Loucy (cell line): ENCODE data around the gene ATXN2.

Experiments used
- H2AFZ ChIP-seq: fragments of 200-600 bp; sonication (generic); 2 replicates; pipeline ENCODE4 v1.6.0; 2016; ENCODE audit warnings: antibody characterized with exemption, mild to moderate bottlenecking, low read length, moderate library complexity
- H3F3A ChIP-seq: fragments of 200-600 bp; 2 replicates; pipeline ENCODE4 v1.6.0; 2016; ENCODE audit warnings: antibody characterized with exemption, low read depth, mild to moderate bottlenecking
- H3K27me3 ChIP-seq: fragments of 200-600 bp; sonication (generic); 2 replicates; pipeline ENCODE4 v1.6.1; 2014; ENCODE audit warnings: low read length, mild to moderate bottlenecking; ENCODE audit not compliant: insufficient read depth, poor library complexity, severe bottlenecking
- H3K36me3 ChIP-seq: fragments of 200-600 bp; sonication (generic); 2 replicates; pipeline ENCODE4 v1.6.1; 2016; ENCODE audit warnings: low read length; ENCODE audit not compliant: insufficient read depth
- H3K4me1 ChIP-seq: fragments of 200-600 bp; sonication (generic); 2 replicates; pipeline ENCODE4 v1.5.1; 2014; ENCODE audit warnings: low read length, mild to moderate bottlenecking; ENCODE audit not compliant: insufficient read depth, poor library complexity, severe bottlenecking
- H3K4me2 ChIP-seq: fragments of 200-600 bp; sonication (generic); 2 replicates; pipeline ENCODE4 v1.6.0; 2014; ENCODE audit warnings: antibody characterized with exemption, low read length, low read depth, mild to moderate bottlenecking; ENCODE audit not compliant: poor library complexity, severe bottlenecking
- H3K4me3 ChIP-seq: fragments of 200-600 bp; sonication (generic); 2 replicates; pipeline ENCODE4 v1.5.1; 2014; ENCODE audit warnings: low read length, mild to moderate bottlenecking, mixed read lengths; ENCODE audit not compliant: poor library complexity, severe bottlenecking
- H3K79me2 ChIP-seq: fragments of 200-600 bp; sonication (generic); 2 replicates; pipeline ENCODE4 v1.6.1; 2014; ENCODE audit warnings: low read length; ENCODE audit not compliant: insufficient read depth
- H3K9ac ChIP-seq: fragments of 200-600 bp; sonication (generic); 2 replicates; pipeline ENCODE4 v1.6.0; 2014; ENCODE audit warnings: mild to moderate bottlenecking, low read depth, low read length, moderate library complexity; ENCODE audit not compliant: poor library complexity, severe bottlenecking
- H3K9me2 ChIP-seq: fragments of 200-600 bp; sonication (generic); replicated peaks from 2 replicates; pipeline ENCODE4 v1.6.1; 2016; ENCODE audit warnings: low read depth, low read length, mixed read lengths
- H3K9me3 ChIP-seq: fragments of 200-600 bp; sonication (generic); 2 replicates; pipeline ENCODE4 v1.6.1; 2014; ENCODE audit warnings: mild to moderate bottlenecking, antibody characterized with exemption, low read length, low read depth; ENCODE audit not compliant: insufficient read depth
- H4K20me1 ChIP-seq: fragments of 200-600 bp; sonication (generic); 2 replicates; pipeline ENCODE4 v1.6.0; 2014; ENCODE audit warnings: antibody characterized with exemption, low read length, mild to moderate bottlenecking; ENCODE audit not compliant: insufficient read depth, poor library complexity, severe bottlenecking
- EZH2phosphoT487 ChIP-seq: fragments of 200-600 bp; IDR thresholded peaks from 2 replicates; pipeline ENCODE4 v1.6.1; 2018; ENCODE audit warnings: antibody characterized with exemption, mild to moderate bottlenecking, moderate library complexity, borderline replicate concordance
- TF ChIP-seq, protein P1 (sequence below): fragments of 200-600 bp; sonication (generic); conservative IDR thresholded peaks from 2 replicates; pipeline ENCODE4 v1.5.1; 2014; ENCODE audit warnings: mild to moderate bottlenecking, antibody characterized with exemption, low read length

ATXN2 gene

DNA sequence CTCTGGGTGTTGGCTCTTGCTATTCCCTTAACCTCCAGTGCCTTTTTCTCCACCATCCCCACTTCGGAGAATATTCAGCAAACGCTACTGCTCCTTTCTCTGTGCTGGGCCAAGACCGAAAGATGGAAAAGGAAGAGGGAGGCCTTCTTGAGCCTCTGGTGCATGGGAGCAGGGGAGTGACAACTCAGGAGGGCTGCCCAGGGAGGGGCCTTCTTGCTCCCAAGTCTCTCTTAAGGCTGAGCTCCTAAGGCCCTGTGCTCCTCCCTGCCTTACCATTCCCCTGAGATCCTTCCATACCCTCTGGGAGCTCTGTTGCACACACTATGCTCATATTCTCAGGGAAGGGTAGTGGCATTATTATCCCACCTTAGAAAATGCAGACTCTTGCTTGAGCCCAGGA lies 158.5 kb downstream of the ATXN2 start:
- Histone ChIP-seq H2AFZ (no peak overlapping the region), H4K20me1 (peaks cover 68% of the 10 kb centered on the region), H3K79me2 (peaks cover 95% of the 10 kb centered on the region), H3F3A (0 out of 2 replicates have a peak, but pooled peaks cover 7% of the 10 kb centered on the region), H3K9me2 (no peaks in the 10 kb centered on the region), H3K4me2 (no peak overlapping the region), H3K4me3 (no peak overlapping the region), H3K9me3 (no peaks in the 10 kb centered on the region), H3K27me3 (no peaks in the 10 kb centered on the region), H3K36me3 (peaks cover 40% of the 10 kb centered on the region; the same call in 1 of the 2 replicates), H3K4me1 (peaks cover 88% of the 10 kb centered on the region), H3K9ac (no peak overlapping the region)
- TF ChIP-seq, protein P1, sequence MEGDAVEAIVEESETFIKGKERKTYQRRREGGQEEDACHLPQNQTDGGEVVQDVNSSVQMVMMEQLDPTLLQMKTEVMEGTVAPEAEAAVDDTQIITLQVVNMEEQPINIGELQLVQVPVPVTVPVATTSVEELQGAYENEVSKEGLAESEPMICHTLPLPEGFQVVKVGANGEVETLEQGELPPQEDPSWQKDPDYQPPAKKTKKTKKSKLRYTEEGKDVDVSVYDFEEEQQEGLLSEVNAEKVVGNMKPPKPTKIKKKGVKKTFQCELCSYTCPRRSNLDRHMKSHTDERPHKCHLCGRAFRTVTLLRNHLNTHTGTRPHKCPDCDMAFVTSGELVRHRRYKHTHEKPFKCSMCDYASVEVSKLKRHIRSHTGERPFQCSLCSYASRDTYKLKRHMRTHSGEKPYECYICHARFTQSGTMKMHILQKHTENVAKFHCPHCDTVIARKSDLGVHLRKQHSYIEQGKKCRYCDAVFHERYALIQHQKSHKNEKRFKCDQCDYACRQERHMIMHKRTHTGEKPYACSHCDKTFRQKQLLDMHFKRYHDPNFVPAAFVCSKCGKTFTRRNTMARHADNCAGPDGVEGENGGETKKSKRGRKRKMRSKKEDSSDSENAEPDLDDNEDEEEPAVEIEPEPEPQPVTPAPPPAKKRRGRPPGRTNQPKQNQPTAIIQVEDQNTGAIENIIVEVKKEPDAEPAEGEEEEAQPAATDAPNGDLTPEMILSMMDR = no peak
- TF ChIP-seq EZH2phosphoT487 = no peak

DNA sequence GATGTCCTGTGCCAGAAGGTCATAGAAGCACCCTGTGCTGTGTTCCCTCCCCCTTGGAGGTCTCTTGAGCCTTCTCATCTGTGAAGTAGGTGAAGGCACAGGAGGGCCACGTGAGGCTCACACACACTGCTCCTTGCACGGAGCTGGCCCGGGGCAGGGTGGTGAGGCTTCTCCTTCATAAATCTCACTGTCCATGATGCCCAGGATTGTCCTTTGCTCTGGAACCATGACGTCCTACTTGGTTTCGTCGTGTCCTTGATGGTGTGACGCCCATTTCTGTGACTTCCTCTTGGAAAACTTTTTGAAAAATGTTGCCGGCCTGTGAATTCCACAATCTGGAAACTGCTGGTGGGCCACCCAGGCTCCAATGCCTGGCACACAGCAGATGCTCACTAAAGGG lies 159.0 kb downstream of the ATXN2 start:
- Histone ChIP-seq H3K4me3 (no peak overlapping the region), H3K27me3 (no peaks in the 10 kb centered on the region), H3K9me3 (no peaks in the 10 kb centered on the region), H3K9me2 (no peaks in the 10 kb centered on the region), H4K20me1 (peaks cover 66% of the 10 kb centered on the region), H3K9ac (no peak overlapping the region), H3F3A (0 out of 2 replicates have a peak, but pooled peaks cover 7% of the 10 kb centered on the region), H3K4me1 (peaks cover 88% of the 10 kb centered on the region), H2AFZ (no peak overlapping the region), H3K79me2 (peaks cover 95% of the 10 kb centered on the region), H3K4me2 (no peak overlapping the region), H3K36me3 (peaks cover 37% of the 10 kb centered on the region; the same call in 1 of the 2 replicates)
- TF ChIP-seq, protein P1 = no peak
- no peak for TF ChIP-seq EZH2phosphoT487

DNA sequence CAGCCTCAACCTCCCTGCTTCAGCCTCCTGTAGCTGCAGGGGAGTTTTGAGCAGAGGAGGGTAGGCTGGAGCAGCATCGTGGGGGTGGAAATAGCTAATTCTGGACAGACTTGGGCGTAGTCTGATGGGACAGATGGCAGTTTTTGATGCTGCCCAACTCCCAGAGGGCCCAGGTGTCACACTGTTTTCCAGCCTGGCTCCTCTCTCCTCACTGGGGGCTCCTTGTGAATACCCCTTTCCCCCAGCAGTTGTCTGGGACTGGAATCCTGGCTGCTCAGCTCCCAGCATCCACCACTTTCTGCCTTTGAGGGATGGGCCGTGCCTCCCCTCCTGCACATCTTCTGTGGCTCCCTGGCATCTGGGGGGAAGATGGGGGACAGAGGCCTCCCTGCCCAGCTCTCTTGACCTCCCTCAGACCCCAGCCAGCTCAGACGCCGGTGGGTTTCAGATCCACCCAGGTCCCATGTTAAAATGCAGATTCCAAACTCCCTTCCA lies 159.4 kb downstream of the ATXN2 start:
- Histone ChIP-seq H3K9me3 (no peaks in the 10 kb centered on the region), H3K4me3 (no peak overlapping the region), H3K9ac (no peak overlapping the region), H2AFZ (no peak overlapping the region), H3K79me2 (peaks cover 97% of the 10 kb centered on the region), H3K4me2 (no peak overlapping the region), H3K27me3 (no peaks in the 10 kb centered on the region), H4K20me1 (peaks cover 65% of the 10 kb centered on the region), H3K9me2 (no peaks in the 10 kb centered on the region), H3K36me3 (peaks cover 37% of the 10 kb centered on the region; the same call in 1 of the 2 replicates), H3F3A (peaks cover 10% of the 10 kb centered on the region), H3K4me1 (peaks cover 88% of the 10 kb centered on the region)
- TF ChIP-seq, protein P1 = no peak
